Panc1 (cell line): ENCODE data around the gene METTL9. TPM values are rescaled to one million over a fixed set of nuclear protein-coding genes. Genes with fewer than 3 reads are reported as not detected.
"Not testable (repeated sequence)": the region's sequence is repeated elsewhere in the genome, so short reads cannot be mapped to it uniquely, and the experiment has no call there.

ENCODE experiments used
- ATAC-seq: fragments of 200-7000 bp; cut with Tn5 transposase; 2 replicates; pipeline ENCODE4 v1.9.1; 2020; ENCODE audit warnings: mild to moderate bottlenecking, moderate library complexity
- BruUV-seq: library from RNA; stranded (reverse); fragments of 400-500 nt; replicated peaks from 2 replicates; lab custom pipeline; 2021; lab: Mats Ljungman, UMichigan
- CTCF ChIA-PET: fragments of 300-600 bp; sonication (Branson Sonifier 250); formaldehyde crosslinking; loops from one replicate; lab custom pipeline; 2022; ENCODE audit warnings: antibody characterized with exemption; lab: Charles Lee
- POLR2A ChIA-PET: fragments of 300-600 bp; sonication (Branson Sonifier 250); formaldehyde crosslinking; loops from one replicate; lab custom pipeline; 2022; ENCODE audit warnings: antibody characterized with exemption; lab: Charles Lee
- DNase-seq: peaks from one replicate; pipeline ENCODE4 v3.0.0-alpha.2; 2010; ENCODE audit warnings: low read depth, low spot score
- H3K27ac ChIP-seq: 2 replicates; pipeline ENCODE4 v1.5.1; 2011; ENCODE audit warnings: mild to moderate bottlenecking, low read length, inconsistent platforms
- H3K27me3 ChIP-seq: fragments of 200-500 bp; sonication (Bioruptor generic); 2 replicates; pipeline ENCODE4 v1.6.0; 2014; ENCODE audit warnings: low read length, inconsistent platforms; ENCODE audit not compliant: control insufficient read depth, insufficient read depth
- H3K36me3 ChIP-seq: fragments of 200-500 bp; sonication (Bioruptor generic); 2 replicates; pipeline ENCODE4 v1.5.1; 2014; ENCODE audit warnings: inconsistent platforms, mild to moderate bottlenecking, low read length, moderate library complexity; ENCODE audit not compliant: control insufficient read depth, insufficient read depth
- H3K4me1 ChIP-seq: 2 replicates; pipeline ENCODE4 v1.5.1; 2011; ENCODE audit warnings: inconsistent platforms, mild to moderate bottlenecking, low read length, moderate library complexity; ENCODE audit not compliant: control insufficient read depth, insufficient read depth
- H3K4me3 ChIP-seq, 2 experiments: 2 replicates each; pipeline ENCODE4 v1.5.1; 2011 to 2012; ENCODE audit warnings: low read depth in 2 of 2, low read length in 2 of 2, mild to moderate bottlenecking in 2 of 2, inconsistent platforms in 1 of 2, moderate library complexity in 1 of 2
- H3K9me3 ChIP-seq: fragments of 200-500 bp; sonication (Bioruptor generic); 2 replicates; pipeline ENCODE4 v1.5.1; 2014; ENCODE audit warnings: low read depth, mild to moderate bottlenecking, inconsistent platforms, low read length, moderate library complexity; ENCODE audit not compliant: control insufficient read depth, insufficient read depth
- CTCF ChIP-seq: fragments of 450-650 bp; IDR thresholded peaks from 2 replicates; pipeline ENCODE4 v1.5.1; 2017; ENCODE audit warnings: mild to moderate bottlenecking
- POLR2AphosphoS5 ChIP-seq: IDR thresholded peaks from 2 replicates; pipeline ENCODE4 v1.6.1; 2012; ENCODE audit warnings: mild to moderate bottlenecking, low read depth, low read length, moderate library complexity
- REST ChIP-seq, 2 experiments: IDR thresholded peaks; 2 replicates each; pipeline ENCODE4 v1.6.1; 2011 to 2012; ENCODE audit warnings: low read depth in 2 of 2, control low read depth in 1 of 2, low read length in 1 of 2, mild to moderate bottlenecking in 1 of 2, moderate library complexity in 1 of 2; ENCODE audit not compliant: insufficient read depth in 1 of 2
- TCF7L2 ChIP-seq: IDR thresholded peaks from 2 replicates; pipeline ENCODE4 v1.6.1; 2011; ENCODE audit warnings: mild to moderate bottlenecking, low read depth, low read length, inconsistent platforms
- in situ Hi-C: cut with HindIII; loops from 2 replicates; pipeline ENCODE4 v1.10.0; 2016; ENCODE audit warnings: low sequenced_read_pairs, low pct_unique_long_range_greater_than_20kb
- intact Hi-C: fragments of 100-400 bp; cut with micrococcal nuclease; formaldehyde crosslinking; loops from one replicate; pipeline ENCODE4 v1.10.0; 2022; ENCODE audit not compliant: unreplicated experiment
- total RNA-seq: library from RNA; stranded (reverse); gene quantifications from one replicate; pipeline ENCODE4 v1.2.1, GENCODE V29; 2021; ENCODE audit not compliant: unreplicated experiment

The METTL9 gene
- total RNA-seq, 1 experiment from 2014 or later = 86.1 TPM

GRCh38 chr16:21580807-21581206 is 18.6 kb upstream of the METTL9 start:
- intact Hi-C loops (loop anchor here (5.0 kb wide), 1 partner anchor 56 kb away; no protein-coding TSS in a partner anchor), in situ Hi-C loops (no loop called here)
- Histone ChIP-seq H3K4me3 (no peak overlapping the region), H3K27me3 (peaks cover 9% of the 10 kb centered on the region; the same call in 1 of the 2 replicates), H3K4me1 (no peaks in the 10 kb centered on the region), H3K36me3 (no peaks in the 10 kb centered on the region), H3K27ac (no peak overlapping the region), H3K9me3 (peaks cover 3% of the 10 kb centered on the region; the same call in 1 of the 2 replicates)
- ATAC-seq = no peak
- CTCF ChIA-PET = interaction anchor here (1.2 kb wide), 1 partner anchor 1115 kb away, joined by 3 read pairs; no protein-coding TSS in a partner anchor
- TF ChIP-seq REST (IDR thresholded peaks at IDR 0.05; ENCODE audit: insufficient read depth in 1 of 2, low read depth in 2 of 2, low read length in 1 of 2) = no peak
- no peak for TF ChIP-seq TCF7L2
- no peak for TF ChIP-seq POLR2AphosphoS5
- TF ChIP-seq CTCF = no peak
- DNase-seq = no peak
- no TSS peak for BruUV-seq
- POLR2A ChIA-PET = interaction anchor here (0.6 kb wide), 1 partner anchor 1114 kb away, joined by 3 read pairs; no protein-coding TSS in a partner anchor

- no TSS peak for BruUV-seq
- Histone ChIP-seq H3K27ac (no peak overlapping the region), H3K4me1 (no peaks in the 10 kb centered on the region), H3K4me3 (no peak overlapping the region), H3K27me3 (no peaks in the 10 kb centered on the region), H3K36me3 (no peaks in the 10 kb centered on the region), H3K9me3 (no peaks in the 10 kb centered on the region)
- DNase-seq (no peak), ATAC-seq (no peak; the same call in 1 of the 2 replicates)
- ChIA-PET POLR2A (interaction anchor here (0.6 to 0.7 kb wide), 2 partner anchors 109 to 124 kb away, joined by 4 to 7 read pairs; no protein-coding TSS in a partner anchor), CTCF (interaction anchor here (0.6 to 1.1 kb wide), 3 partner anchors 53 to 1306 kb away, joined by 3 to 8 read pairs (median 6); no protein-coding TSS in a partner anchor)
- TF ChIP-seq TCF7L2 = no peak
- intact Hi-C loops (loop anchor here (5.0 kb wide), 1 partner anchor 52 kb away; no protein-coding TSS in a partner anchor), in situ Hi-C loops (no loop called here)
Measured at GRCh38 chr16:21584817-21585216, 14.6 kb upstream of the METTL9 start.

- in situ Hi-C loops, BruUV-seq, H3K27ac ChIP-seq: not testable (repeated sequence)
Measured at GRCh38 chr16:21588593-21588992, 10.8 kb upstream of the METTL9 start.

More at GRCh38 chr16:21588593-21588992, 10.8 kb upstream of the METTL9 start:
- DNase-seq, H3K9me3 ChIP-seq, intact Hi-C loops, H3K4me3 ChIP-seq, H3K4me1 ChIP-seq, POLR2A ChIA-PET, H3K27me3 ChIP-seq, ATAC-seq, H3K36me3 ChIP-seq, CTCF ChIA-PET: not testable (repeated sequence)
